Mesothelial cell of epicardium (in vitro differentiated cells): ENCODE results near the gene TRAF3IP1. TPM values are rescaled to one million over a fixed set of nuclear protein-coding genes. Genes with fewer than 3 reads are reported as not detected.
A peak's percentile ranks its signal among the peaks of the same experiment; 100 is the strongest.
"Not testable (repeated sequence)": the region's sequence is repeated elsewhere in the genome, so short reads cannot be mapped to it uniquely, and the experiment has no call there.

ENCODE experiments used
- DNase-seq, 2 experiments: peaks; one replicate each; pipeline ENCODE4 v3.0.0; 2021; ENCODE audit warnings: low spot score in 2 of 2; ENCODE audit not compliant: unreplicated experiment in 2 of 2
- H3K27ac Mint-ChIP-seq: 2 replicates; pipeline ENCODE4 v1.8.0; 2021; ENCODE audit warnings: mixed read lengths
- H3K27me3 Mint-ChIP-seq: 2 replicates; pipeline ENCODE4 v1.8.0; 2021; ENCODE audit warnings: low read depth, mixed read lengths
- H3K36me3 Mint-ChIP-seq: 2 replicates; pipeline ENCODE4 v1.8.0; 2021; ENCODE audit warnings: mixed read lengths
- H3K4me1 Mint-ChIP-seq: 2 replicates; pipeline ENCODE4 v1.8.0; 2021; ENCODE audit warnings: mixed read lengths
- H3K4me3 Mint-ChIP-seq: 2 replicates; pipeline ENCODE4 v1.8.0; 2021; ENCODE audit warnings: mild to moderate bottlenecking, moderate library complexity, mixed read lengths
- H3K9me3 Mint-ChIP-seq: 2 replicates; pipeline ENCODE4 v1.8.0; 2021; ENCODE audit warnings: mixed read lengths
- total RNA-seq: library from RNA; stranded (reverse); gene quantifications from 3 replicates; pipeline ENCODE4 v1.2.1, GENCODE V29; 2021
- TF ChIP-seq, protein P1 (sequence below): fragments of 200-600 bp; sonication (generic); IDR thresholded peaks from one replicate; pipeline ENCODE4 v1.5.0; 2021; ENCODE audit warnings: antibody characterized with exemption; ENCODE audit not compliant: unreplicated experiment

TRAF3IP1 gene, protein sequence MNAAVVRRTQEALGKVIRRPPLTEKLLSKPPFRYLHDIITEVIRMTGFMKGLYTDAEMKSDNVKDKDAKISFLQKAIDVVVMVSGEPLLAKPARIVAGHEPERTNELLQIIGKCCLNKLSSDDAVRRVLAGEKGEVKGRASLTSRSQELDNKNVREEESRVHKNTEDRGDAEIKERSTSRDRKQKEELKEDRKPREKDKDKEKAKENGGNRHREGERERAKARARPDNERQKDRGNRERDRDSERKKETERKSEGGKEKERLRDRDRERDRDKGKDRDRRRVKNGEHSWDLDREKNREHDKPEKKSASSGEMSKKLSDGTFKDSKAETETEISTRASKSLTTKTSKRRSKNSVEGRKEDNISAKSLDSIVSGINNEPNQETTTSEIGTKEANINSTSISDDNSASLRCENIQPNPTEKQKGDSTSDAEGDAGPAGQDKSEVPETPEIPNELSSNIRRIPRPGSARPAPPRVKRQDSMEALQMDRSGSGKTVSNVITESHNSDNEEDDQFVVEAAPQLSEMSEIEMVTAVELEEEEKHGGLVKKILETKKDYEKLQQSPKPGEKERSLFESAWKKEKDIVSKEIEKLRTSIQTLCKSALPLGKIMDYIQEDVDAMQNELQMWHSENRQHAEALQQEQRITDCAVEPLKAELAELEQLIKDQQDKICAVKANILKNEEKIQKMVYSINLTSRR
- total RNA-seq = 17.5 to 23.2 TPM (median 21.4 TPM) in 3 replicates

- Mint-ChIP-seq H3K4me1 (peaks cover 13% of the 10 kb centered on the region), H3K36me3 (peaks cover 8% of the 10 kb centered on the region), H3K27ac (peak within 1 kb of the TSS; percentile 72), H3K4me3 (peak within 1 kb of the TSS; percentile 79), H3K27me3 (peaks cover 8% of the 10 kb centered on the region), H3K9me3 (peaks cover 6% of the 10 kb centered on the region)
- TF ChIP-seq, protein P1, sequence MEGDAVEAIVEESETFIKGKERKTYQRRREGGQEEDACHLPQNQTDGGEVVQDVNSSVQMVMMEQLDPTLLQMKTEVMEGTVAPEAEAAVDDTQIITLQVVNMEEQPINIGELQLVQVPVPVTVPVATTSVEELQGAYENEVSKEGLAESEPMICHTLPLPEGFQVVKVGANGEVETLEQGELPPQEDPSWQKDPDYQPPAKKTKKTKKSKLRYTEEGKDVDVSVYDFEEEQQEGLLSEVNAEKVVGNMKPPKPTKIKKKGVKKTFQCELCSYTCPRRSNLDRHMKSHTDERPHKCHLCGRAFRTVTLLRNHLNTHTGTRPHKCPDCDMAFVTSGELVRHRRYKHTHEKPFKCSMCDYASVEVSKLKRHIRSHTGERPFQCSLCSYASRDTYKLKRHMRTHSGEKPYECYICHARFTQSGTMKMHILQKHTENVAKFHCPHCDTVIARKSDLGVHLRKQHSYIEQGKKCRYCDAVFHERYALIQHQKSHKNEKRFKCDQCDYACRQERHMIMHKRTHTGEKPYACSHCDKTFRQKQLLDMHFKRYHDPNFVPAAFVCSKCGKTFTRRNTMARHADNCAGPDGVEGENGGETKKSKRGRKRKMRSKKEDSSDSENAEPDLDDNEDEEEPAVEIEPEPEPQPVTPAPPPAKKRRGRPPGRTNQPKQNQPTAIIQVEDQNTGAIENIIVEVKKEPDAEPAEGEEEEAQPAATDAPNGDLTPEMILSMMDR = no peak
- peak; percentile 97 for DNase-seq
Observed at GRCh38 chr2:238320246-238320647, at the start of gene TRAF3IP1. TRAF3IP1 (plus strand) TSS chr2:238320518; CDS start chr2:238320663, 145 bp downstream.

- TF ChIP-seq, protein P1 = no peak
- no peak for DNase-seq
- Mint-ChIP-seq H3K4me1 (peaks cover 14% of the 10 kb centered on the region), H3K27ac (no peak overlapping the region), H3K27me3 (no peaks in the 10 kb centered on the region), H3K4me3 (no peak overlapping the region), H3K9me3 (no peaks in the 10 kb centered on the region), H3K36me3 (peaks cover 24% of the 10 kb centered on the region)
Observed at GRCh38 chr2:238270606-238271005, 49.7 kb upstream of the TRAF3IP1 start.

- H3K27me3 Mint-ChIP-seq = no peaks in the 10 kb centered on the region
- no peak overlapping the region for H3K4me3 Mint-ChIP-seq
- no peaks in the 10 kb centered on the region for H3K9me3 Mint-ChIP-seq
- no peak overlapping the region for H3K27ac Mint-ChIP-seq
- H3K4me1 Mint-ChIP-seq = peaks cover 14% of the 10 kb centered on the region
- peaks cover 24% of the 10 kb centered on the region for H3K36me3 Mint-ChIP-seq
- DNase-seq = no peak
- TF ChIP-seq, protein P1 = no peak
Observed at GRCh38 chr2:238271061-238271554, 49.2 kb upstream of the TRAF3IP1 start.

DNA sequence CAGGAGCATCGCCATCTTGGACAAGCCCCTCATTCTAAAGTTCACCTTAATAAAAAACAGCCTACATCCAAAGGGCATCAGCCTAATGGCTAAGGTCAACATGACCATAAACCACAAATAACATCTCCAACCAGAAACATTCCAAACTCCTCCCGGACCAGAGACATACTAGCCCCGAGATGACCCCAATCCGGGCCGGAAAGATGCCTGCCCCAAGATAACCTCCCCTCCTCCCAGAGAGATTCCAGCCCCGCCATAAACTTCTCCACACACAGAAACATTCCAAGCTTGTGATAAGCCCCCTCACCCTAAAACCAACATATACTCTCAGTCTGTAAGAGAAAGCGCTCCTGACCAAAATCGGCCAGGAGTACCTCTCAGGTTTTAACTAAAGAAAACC, 48.6 kb upstream of the TRAF3IP1 start:
- Mint-ChIP-seq H3K27ac (peak overlapping the region; percentile 59), H3K4me1 (peaks cover 14% of the 10 kb centered on the region), H3K36me3 (peaks cover 21% of the 10 kb centered on the region)
- DNase-seq, H3K27me3 Mint-ChIP-seq, H3K9me3 Mint-ChIP-seq, H3K4me3 Mint-ChIP-seq: not testable (repeated sequence)

- peaks cover 14% of the 10 kb centered on the region for H3K4me1 Mint-ChIP-seq
- no peaks in the 10 kb centered on the region for H3K9me3 Mint-ChIP-seq
- DNase-seq = no peak
- H3K4me3 Mint-ChIP-seq = no peak overlapping the region
- H3K27ac Mint-ChIP-seq = no peak overlapping the region
- H3K27me3 Mint-ChIP-seq = no peaks in the 10 kb centered on the region
- peaks cover 18% of the 10 kb centered on the region for H3K36me3 Mint-ChIP-seq
- TF ChIP-seq, protein P1 = no peak
Observed at GRCh38 chr2:238272156-238272555, 48.2 kb upstream of the TRAF3IP1 start.

DNA sequence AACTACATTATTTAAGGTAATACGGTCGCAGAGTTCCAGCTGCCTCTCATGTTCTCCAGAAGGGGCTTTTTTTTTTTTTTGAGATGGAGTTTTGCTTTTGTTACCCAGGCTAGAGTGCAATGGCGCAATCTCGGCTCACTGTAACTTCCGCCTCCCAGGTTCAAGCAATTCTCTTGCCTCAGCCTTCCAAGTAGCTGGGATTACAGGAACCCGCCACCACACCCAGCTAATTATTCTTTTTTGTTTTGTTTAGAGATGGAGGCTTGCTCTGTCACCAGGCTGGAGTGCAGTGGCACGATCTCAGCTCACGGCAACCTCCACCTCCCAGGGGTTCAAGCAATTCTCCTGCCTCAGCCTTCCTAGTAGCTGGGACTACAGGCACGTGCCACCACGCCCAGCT, 46.9 kb upstream of the TRAF3IP1 start:
- H3K36me3 Mint-ChIP-seq = peaks cover 14% of the 10 kb centered on the region
- peaks cover 14% of the 10 kb centered on the region for H3K4me1 Mint-ChIP-seq
- not testable (repeated sequence) for H3K27me3 Mint-ChIP-seq, H3K9me3 Mint-ChIP-seq, H3K4me3 Mint-ChIP-seq, H3K27ac Mint-ChIP-seq, DNase-seq
